HUES64 (cell line): ENCODE data around the gene FOXO3.

Source experiments
- H3K27ac ChIP-seq: 2 replicates; pipeline ENCODE4 v1.7.0; 2013; ENCODE audit warnings: low read depth, low read length, inconsistent platforms
- H3K27me3 ChIP-seq: 2 replicates; pipeline ENCODE4 v1.6.1; 2013; ENCODE audit warnings: mild to moderate bottlenecking, low read length; ENCODE audit not compliant: insufficient read depth
- H3K36me3 ChIP-seq: 2 replicates; pipeline ENCODE4 v1.6.1; 2013; ENCODE audit warnings: mild to moderate bottlenecking, low read length; ENCODE audit not compliant: insufficient read depth
- H3K4me1 ChIP-seq: 2 replicates; pipeline ENCODE4 v1.6.1; 2013; ENCODE audit warnings: mild to moderate bottlenecking, low read length, moderate library complexity; ENCODE audit not compliant: insufficient read depth
- H3K4me3 ChIP-seq: 2 replicates; pipeline ENCODE4 v1.5.1; 2013; ENCODE audit warnings: mild to moderate bottlenecking, low read length, moderate library complexity
- H3K9ac ChIP-seq: 2 replicates; pipeline ENCODE4 v1.6.1; 2013; ENCODE audit warnings: mild to moderate bottlenecking, low read depth, low read length
- H3K9me3 ChIP-seq: 2 replicates; pipeline ENCODE4 v1.6.1; 2013; ENCODE audit warnings: low read depth, low read length; ENCODE audit not compliant: insufficient read depth
- WGBS: fragments of 150-250, 120-280 bp; methylation state at CpG from one replicate; pipeline ENCODE4 v1.1.7; 2013; ENCODE audit warnings: missing lambda C conversion rate; 5-methylcytosine and 5-hydroxymethylcytosine counted together

Gene FOXO3

DNA sequence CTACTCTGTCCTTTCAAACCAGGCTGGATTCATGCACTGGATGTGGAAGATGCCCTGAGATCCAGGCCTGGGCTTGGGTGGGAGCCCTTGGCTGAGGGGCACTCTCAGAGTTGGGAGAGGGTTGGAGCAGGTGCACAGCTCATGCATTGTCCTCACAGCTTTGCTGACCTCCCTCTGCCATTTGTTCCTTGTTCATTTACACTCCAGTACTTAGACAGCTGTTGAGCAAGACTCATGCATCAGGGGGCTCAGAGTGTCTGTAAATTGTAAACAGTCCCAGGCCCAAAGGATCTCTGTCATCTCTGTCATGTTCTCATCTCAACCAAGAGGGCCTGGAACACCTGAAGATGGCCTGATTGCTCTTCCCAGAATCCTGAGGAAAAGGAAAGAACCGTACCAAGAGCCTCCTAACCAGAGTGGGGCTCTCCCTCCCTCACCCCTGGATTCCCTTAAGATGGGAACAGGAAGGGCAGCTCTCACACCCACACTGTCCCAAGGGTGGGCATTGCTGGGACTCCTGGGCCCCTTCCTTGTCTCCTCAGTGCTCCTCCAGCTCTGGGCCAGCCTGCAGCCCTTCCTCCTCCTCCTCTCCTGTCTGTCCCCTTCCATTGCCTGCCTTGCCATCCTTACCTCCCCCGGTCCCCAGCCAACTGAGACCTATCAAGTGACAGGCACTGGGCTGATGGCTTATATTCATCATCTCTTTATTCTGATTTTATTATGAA lies 132.9 kb downstream of the FOXO3 start:
- Histone ChIP-seq H3K9ac (no peak overlapping the region), H3K36me3 (no peaks in the 10 kb centered on the region), H3K4me3 (no peak overlapping the region), H3K27ac (no peak overlapping the region), H3K4me1 (no peaks in the 10 kb centered on the region), H3K9me3 (no peaks in the 10 kb centered on the region), H3K27me3 (no peaks in the 10 kb centered on the region)
- 76% methylated on average over 2 of the region's 2 CpGs for WGBS

DNA sequence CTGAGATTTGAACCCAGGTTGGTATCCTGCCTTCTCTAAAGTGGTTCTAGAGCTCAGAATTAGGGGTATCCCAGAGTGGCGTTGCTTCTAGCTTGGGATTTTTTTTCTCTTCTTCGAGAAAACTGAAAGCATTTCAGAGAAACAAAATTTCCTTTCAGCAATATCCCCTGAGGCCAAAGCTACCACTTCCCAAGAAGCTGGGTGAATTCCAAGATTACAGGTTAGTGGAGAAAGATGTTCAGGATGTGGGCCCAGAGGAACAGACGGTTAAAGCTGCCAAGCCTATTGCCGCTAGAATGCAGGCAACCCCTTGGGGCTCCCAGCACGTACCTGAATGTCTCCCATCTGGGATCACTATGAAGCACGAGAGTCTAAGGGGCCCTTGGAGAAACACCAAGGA lies 134.1 kb downstream of the FOXO3 start:
- Histone ChIP-seq H3K36me3 (no peaks in the 10 kb centered on the region), H3K9me3 (no peaks in the 10 kb centered on the region), H3K4me1 (no peaks in the 10 kb centered on the region), H3K4me3 (no peak overlapping the region), H3K9ac (no peak overlapping the region), H3K27ac (no peak overlapping the region), H3K27me3 (no peaks in the 10 kb centered on the region)
- WGBS = 83% methylated on average over 6 of the region's 6 CpGs

DNA sequence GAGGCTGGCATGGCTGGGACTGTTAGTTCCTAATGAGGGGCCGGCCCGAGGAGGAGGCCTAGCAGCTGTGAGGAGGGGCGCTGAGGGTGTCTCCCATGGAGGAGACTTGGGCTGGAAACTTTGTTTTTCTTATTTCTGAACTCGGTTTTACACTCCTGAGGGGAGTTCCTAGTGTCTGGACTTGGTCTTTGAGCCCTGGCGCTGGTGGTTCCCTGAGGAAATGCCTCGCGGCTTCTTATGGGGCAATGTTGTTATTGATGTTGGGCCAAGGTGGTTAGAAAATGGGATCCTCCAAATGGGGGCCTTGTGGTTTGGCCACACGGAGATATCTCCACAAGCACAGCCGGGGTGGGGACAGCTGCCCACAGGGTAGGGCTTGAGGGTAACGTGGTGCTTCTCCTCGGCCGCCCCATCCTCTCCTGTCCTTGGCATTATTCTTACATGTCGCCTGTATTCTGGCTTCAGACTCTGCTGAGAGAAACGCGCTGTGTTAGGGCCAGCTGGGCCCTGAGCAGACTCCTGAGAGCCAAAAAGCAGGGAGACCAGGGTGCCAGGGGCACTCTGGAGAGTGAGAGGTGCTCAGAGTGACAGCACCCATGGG lies 136.9 kb downstream of the FOXO3 start:
- 94% methylated on average over 15 of the region's 15 CpGs for WGBS
- Histone ChIP-seq H3K36me3 (no peaks in the 10 kb centered on the region), H3K27me3 (no peaks in the 10 kb centered on the region), H3K27ac (no peak overlapping the region), H3K9me3 (peaks cover 11% of the 10 kb centered on the region), H3K4me3 (no peak overlapping the region), H3K4me1 (no peaks in the 10 kb centered on the region), H3K9ac (no peak overlapping the region)

DNA sequence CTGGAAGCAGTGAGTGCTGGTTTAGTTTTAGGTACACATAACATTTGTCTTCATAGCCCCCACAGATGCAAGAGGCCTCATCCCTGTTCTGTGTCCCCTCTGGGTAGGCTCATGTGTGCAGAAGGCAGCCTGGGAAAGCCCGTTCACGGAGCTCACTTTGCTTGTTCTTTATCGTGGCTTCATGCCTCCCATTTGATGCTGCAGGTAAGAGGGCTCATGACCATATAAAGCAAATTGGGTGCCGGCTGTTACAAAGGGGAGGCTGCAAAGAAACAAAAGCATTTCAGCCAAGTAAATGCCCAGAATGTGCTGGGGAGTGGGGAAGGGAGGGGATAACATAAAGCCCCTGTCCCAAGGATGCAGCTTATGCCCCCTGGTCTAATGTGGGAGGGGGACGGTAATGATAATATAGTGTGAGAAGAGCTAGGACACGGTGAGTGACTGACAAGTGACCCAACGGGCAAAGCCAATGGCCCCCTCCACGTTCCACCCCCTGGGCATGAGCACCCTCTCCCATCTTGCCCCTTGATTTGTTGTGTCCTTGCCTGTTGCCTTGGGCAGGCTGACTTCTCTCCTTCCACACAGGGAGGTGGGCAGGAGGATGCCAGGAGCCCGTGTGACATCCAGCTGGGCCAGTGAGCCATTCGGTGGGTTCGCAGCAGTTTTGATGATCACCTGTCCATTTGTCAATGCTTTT lies 138.0 kb downstream of the FOXO3 start:
- Histone ChIP-seq H3K36me3 (no peaks in the 10 kb centered on the region), H3K27ac (no peak overlapping the region), H3K9ac (no peak overlapping the region), H3K27me3 (no peaks in the 10 kb centered on the region), H3K4me1 (no peaks in the 10 kb centered on the region), H3K4me3 (no peak overlapping the region), H3K9me3 (peaks cover 18% of the 10 kb centered on the region)
- 89% methylated on average over 11 of the region's 11 CpGs for WGBS

DNA sequence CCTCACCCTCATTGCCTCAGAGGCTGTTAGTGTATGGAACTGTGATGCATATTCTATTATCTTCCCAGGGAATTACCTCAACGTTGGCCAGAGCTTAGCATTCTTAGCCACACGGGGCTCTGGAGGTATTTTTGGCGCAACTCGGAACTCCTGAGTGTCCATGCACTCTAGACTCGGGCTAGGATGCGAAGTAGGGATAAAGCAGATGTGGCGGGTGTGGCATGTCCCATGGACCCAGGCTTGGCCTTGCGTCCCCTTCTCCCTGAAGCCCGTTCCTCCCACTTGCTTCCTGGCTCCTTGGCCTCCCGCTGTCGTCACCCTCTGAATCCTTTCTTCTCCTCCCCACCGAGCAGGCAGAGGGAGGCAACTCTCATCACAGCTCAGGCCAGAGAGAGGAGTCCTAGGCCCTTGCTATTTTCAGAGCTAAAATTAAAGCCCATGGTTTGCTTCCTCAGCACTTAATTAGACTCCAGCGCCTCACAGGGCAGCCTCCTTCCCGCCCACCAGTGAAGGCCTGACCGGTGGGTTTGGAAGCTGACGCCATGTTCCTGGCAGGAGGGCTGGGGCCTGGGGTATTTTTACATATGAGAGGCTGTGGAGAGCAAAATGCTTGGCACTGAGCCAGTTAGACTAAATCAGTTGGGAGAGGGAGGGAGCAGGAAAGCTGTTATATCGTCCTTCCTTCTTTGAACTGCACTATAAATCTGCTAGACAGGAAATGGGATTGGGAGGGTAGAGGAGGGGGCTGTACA lies 138.7 kb downstream of the FOXO3 start:
- Histone ChIP-seq H3K36me3 (no peaks in the 10 kb centered on the region), H3K4me1 (no peaks in the 10 kb centered on the region), H3K9me3 (peaks cover 18% of the 10 kb centered on the region), H3K9ac (no peak overlapping the region), H3K4me3 (no peak overlapping the region), H3K27ac (no peak overlapping the region), H3K27me3 (no peaks in the 10 kb centered on the region)
- 72% methylated on average over 17 of the region's 17 CpGs for WGBS

DNA sequence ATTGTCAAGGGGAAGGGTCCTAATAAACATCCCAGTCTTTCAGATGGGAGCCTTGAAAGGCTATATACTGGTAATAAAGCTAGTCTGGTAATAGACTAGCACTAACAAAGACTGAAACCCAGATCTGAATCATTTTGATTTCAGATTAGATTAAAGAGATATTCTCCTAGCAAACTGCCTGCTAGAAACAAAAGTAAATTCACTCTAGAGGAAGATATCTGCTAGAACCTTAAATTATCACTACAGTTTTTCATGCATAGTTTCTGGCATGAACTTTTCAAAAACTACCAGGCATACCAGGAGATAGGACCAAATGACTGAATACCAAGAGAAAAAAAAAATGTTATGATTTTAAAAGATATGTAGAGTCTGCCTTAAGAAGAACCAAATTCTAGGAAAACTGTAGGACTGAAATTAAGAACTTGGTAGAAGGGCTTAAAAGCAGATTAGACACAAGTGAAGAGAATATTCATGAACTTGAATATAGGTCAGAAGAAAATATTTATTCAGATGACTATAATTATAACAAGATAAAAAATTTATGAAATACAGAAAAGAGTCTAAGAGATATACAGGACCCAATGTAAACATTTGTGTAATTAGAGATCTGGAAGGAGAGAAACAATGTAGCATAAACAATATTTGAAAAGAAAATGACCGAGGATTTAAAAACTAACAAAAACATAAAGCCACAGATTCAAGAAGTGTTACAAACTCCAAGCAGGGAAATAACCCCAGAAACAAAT lies 141.6 kb downstream of the FOXO3 start:
- H3K9ac ChIP-seq = no peak overlapping the region
- no peak overlapping the region for H3K27ac ChIP-seq
- no peaks in the 10 kb centered on the region for H3K27me3 ChIP-seq
- no peaks in the 10 kb centered on the region for H3K36me3 ChIP-seq
- no peak overlapping the region for H3K4me3 ChIP-seq
- peaks cover 18% of the 10 kb centered on the region for H3K9me3 ChIP-seq
- no CpG with 5 or more reads among the region's 1 CpG for WGBS
- H3K4me1 ChIP-seq = peaks cover 7% of the 10 kb centered on the region; the same call in 1 of the 2 replicates

DNA sequence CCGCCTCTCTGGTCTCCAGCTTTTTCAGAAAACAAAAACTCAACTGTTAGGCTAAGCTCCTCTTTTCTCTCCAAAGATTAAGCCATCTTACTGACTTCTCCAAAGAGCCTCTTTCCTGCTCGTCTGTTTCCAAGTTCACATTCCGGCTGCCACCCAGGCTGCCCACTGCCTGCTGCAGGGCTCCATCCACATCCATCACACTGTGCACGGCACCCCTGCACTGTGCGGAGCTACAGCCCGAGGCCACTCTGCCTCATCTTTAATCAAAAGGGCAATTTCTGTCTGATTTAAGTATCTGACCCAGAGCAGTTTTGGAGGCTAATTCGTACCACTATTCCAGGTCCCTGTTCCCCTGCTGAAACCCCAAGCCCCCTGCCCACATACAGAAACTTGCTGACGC lies 145.9 kb downstream of the FOXO3 start:
- Histone ChIP-seq H3K27me3 (no peaks in the 10 kb centered on the region), H3K4me1 (peaks cover 10% of the 10 kb centered on the region; the same call in 1 of the 2 replicates), H3K36me3 (no peaks in the 10 kb centered on the region), H3K9me3 (peaks cover 17% of the 10 kb centered on the region), H3K9ac (no peak overlapping the region), H3K27ac (no peak overlapping the region), H3K4me3 (no peak overlapping the region)
- 94% methylated on average over 8 of the region's 8 CpGs for WGBS

DNA sequence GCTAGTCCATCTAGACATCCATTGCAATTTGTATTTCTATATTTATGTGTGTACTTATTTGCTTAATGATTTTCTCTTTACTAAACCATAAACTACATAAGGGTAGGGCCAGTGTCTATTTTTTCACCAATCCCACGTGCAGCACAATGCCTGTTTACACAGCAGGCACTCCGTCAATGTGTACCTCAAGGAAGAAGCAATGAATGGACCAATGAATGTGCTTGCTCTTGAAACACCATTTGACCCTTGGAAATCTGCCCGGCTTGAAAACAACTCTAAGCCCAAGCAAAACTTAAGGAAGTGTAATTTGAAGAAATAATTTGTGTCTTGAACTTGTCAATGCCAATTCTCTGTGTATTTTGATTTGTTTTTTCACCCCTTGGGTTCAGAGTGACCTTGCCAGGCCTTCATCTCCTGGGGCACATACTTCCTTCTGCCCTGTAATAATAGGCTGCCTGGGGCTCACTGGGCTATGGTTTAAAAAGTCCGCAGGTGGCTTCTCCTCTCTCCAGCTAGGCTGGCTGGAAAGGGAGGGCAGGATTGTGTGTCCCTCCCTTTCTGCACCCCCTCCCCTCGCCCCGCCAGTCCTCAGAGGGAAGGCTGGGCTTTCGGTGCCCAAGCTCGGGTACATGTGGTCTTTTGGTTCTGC lies 146.7 kb downstream of the FOXO3 start:
- Histone ChIP-seq H3K4me1 (peaks cover 10% of the 10 kb centered on the region; the same call in 1 of the 2 replicates), H3K27me3 (no peaks in the 10 kb centered on the region), H3K9me3 (peaks cover 10% of the 10 kb centered on the region), H3K36me3 (no peaks in the 10 kb centered on the region), H3K9ac (no peak overlapping the region), H3K27ac (no peak overlapping the region), H3K4me3 (no peak overlapping the region)
- 77% methylated on average over 8 of the region's 8 CpGs for WGBS

DNA sequence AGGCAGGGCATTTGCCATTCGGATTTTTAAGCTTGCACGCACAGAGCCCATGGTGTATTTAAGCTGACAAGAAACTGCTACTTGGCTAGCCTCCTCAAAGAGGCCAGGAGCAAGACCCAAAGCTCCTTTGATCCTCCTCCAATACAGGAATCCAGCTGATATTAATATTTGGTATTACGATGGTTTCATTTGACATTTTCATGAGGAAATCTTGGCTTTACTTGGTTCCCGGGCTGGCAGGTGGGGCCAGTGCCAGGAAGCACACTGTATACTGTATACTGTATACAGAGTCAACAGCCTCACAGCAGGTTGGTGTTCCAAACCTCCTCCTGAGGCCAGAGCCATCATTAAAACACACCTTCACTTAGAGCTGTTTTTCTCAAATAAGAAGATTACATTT lies 149.3 kb downstream of the FOXO3 start:
- no peaks in the 10 kb centered on the region for H3K9me3 ChIP-seq
- WGBS = 95% methylated on average over 4 of the region's 4 CpGs
- H3K27ac ChIP-seq = no peak overlapping the region
- H3K4me3 ChIP-seq = no peak overlapping the region
- peaks cover 6% of the 10 kb centered on the region; the same call in 1 of the 2 replicates for H3K4me1 ChIP-seq
- H3K9ac ChIP-seq = no peak overlapping the region
- no peaks in the 10 kb centered on the region for H3K27me3 ChIP-seq
- no peaks in the 10 kb centered on the region for H3K36me3 ChIP-seq

DNA sequence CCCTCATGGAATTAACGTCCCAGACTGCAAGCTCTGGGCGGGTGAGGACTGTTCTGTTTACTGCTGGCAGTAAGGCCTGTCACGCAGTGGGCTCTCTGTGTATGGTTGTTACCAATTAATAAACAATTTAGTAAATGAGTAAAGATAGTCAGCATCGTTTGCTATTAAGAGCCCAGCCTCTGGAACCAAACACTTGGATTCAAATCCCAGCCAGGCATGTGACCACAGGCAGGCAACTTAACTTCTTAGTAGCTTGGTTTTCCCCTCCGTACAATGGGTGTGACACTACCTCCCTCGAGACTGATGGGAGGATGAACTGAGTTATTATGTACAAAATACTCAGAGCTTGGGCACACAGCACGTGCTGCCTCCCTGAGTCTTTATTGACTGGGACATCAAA lies 149.8 kb downstream of the FOXO3 start:
- no peaks in the 10 kb centered on the region for H3K9me3 ChIP-seq
- WGBS = 91% methylated on average over 7 of the region's 7 CpGs
- no peak overlapping the region for H3K4me3 ChIP-seq
- H3K4me1 ChIP-seq = peaks cover 6% of the 10 kb centered on the region; the same call in 1 of the 2 replicates
- no peak overlapping the region for H3K9ac ChIP-seq
- no peaks in the 10 kb centered on the region for H3K27me3 ChIP-seq
- no peaks in the 10 kb centered on the region for H3K36me3 ChIP-seq
- H3K27ac ChIP-seq = no peak overlapping the region
